ENCODE results near the gene ZNF417.
"Not testable (repeated sequence)": the region's sequence is repeated elsewhere in the genome, so short reads cannot be mapped to it uniquely, and the experiment has no call there.

Gene ZNF417

GRCh38 chr19:57916168-57916995, at the start of gene ZNF417:
Gene ZNF417, minus strand, starts transcription at chr19:57916592. Its CDS starts 181 bp downstream, at chr19:57916411.
- peak; percentile 81 for DNase-seq

DNA sequence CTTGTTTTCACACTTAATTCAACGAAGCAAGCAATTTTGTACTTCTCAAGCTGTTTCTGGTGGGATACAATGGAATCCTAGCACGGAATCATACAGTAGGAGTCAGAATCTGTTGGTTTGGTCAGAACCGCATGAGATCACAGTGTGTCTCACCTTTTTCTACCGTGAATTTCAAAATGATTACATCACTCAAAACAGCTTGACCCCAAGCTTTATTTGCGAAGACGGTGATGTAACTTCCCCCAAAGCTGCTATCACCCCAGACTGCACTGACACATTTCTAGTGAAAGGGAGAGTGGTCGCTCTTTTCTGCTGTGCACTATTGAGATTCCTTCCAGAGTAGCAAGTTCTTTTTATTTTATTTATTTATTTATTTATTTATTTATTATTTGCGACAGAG, 48.4 kb upstream of the ZNF417 start:
- DNase-seq: no peak

GRCh38 chr19:57961785-57962184, 45.4 kb upstream of the ZNF417 start:
- no peak for DNase-seq

DNA sequence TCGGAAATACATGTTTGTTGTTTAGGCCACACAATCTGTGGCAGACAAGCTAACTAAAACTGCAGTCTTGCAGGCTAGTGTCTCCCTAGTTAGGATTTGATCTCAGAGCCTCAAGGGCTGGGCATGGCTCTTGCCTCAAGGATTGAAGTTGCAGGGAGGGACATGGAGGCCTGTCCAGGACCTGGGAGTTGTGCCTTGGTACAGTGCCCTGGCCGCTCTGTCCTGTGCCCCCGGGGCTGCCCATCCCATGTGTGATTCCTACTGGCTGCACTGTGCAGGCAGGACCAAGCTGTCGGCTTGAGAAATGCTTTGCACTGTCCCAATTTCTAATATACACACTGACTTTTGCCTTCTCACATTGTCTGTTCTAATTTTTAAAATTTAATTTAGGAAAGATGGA, 38.6 kb upstream of the ZNF417 start:
- no peak for DNase-seq

DNA sequence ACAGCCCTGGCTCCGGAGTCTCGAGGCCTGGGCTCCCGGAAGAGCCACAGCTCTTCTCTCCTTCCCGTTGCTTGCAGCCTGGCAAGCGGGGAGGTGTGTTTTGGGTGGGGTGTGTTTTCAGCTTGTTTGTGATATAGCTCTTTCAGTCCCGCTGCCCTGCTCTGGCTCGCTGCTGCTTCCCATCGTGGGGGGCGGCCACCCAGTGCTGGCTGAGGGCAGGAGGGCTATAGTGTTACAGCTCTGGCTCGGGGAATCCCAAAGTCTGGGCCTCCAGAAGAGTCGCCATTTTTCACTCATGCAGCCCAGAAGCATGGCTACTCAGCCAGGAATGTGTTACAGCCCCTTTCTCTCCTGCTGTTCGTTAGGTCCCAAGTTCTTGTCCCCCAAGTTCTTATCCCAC, 33.3 kb upstream of the ZNF417 start:
- DNase-seq: no peak

- no peak for DNase-seq
These were observed 32.9 kb upstream of the ZNF417 start for GRCh38 chr19:57949296-57949695.

GRCh38 chr19:57947419-57948134, 31.2 kb upstream of the ZNF417 start, which contains the start of gene ZNF256:
Gene ZNF256, minus strand, starts transcription at chr19:57947706. Its CDS starts 232 bp downstream, at chr19:57947474.
- peak; percentile 91 for DNase-seq

DNA sequence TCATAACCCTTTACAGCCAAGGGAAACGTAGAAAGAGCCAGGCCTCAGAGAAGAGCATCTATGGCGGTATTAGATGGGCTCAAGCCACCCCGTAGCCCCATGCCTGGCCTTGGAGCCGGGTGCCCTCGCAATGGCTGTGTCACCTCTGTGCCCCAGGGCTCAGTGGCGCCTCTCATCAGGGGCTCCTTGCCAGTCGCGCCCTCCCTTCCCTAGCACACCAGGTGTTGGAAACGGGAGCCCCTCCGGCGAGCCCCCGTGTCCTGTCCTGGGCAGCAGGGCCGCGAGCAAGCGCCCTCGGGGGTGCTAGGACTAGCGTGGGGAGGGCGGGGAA, 30.7 kb upstream of the ZNF417 start:
- no peak for DNase-seq

DNA sequence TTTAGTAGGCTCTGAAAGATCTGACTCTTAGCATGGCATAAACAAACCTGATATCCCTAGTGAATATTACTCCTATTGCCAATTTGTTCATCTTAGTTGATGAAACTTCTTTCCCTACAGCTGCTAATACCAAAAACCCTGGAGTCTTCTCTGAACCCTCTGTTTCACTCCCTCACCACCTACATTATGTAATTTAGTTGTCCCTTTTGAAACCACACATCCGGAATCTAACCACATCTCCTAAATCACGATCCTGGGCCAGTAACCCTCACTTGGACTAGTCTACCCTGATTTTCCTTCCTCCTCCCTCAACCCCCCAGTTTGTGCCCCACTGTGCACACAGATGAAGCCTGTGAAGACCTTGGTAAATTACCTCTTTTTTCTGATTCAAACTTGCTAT, 29.9 kb upstream of the ZNF417 start:
- DNase-seq: no peak

DNA sequence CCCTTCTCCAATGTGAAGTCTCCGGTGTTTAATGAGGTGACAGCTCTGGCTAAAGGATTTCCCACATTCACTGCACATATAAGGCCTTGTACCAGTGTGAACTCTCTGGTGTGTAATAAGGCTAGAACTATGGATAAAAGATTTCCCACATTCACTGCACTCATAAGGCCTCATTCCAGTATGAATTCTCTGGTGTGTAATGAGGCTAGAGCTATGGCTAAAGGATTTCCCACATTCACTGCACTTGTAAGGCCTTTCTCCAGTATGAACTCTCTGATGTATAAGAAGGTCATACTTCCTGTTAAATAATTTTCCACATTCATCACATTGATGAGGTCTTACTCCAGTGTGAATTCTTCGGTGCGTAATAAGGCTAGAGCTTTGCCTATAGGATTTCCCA, 25.2 kb upstream of the ZNF417 start:
- no peak for DNase-seq

GRCh38 chr19:57935731-57936130, 19.3 kb upstream of the ZNF417 start:
- DNase-seq: no peak

DNA sequence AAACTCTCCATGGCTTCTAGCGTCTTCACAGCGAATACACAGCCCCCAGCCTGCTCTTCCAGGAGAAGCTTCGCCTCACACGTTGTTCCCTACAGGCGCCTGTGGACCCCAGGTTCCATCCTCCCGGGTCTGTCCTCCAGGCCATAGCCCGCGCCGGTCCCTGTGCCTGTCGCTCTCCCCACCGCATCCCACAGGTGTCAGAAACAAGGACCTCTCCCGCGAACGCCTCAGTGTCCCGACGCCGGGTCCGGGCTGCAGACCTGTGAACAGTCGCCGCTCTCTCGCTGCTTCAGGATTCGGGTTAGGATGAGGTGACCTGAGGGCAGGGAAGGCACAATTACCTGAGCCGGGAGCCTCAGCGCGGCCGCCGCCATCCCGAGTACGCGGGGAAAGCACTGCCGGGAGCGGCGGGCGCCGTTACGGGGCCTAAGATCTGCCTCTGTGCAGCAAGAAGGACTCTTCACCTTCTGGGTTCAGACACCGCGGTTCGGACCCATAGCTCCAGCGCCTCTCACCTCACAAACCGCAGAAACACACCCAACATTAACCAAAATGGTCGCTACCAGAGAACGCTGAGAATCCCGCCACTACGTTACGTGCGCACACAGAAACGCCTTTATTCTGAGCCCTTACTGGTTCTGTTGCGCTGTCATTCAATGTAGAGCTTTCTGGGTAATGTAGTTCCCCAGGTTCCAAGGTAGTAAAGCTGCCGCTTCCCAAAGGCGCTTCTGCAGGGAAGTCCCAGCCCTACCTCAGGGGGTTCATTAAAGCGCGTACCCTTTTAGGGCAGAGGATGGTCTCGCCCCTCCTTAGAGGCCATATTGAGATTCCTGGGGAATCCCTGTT, 18.7 kb upstream of the ZNF417 start, which contains the start of gene ZNF418:
Gene ZNF418, minus strand, starts transcription at position 583 of the 846 bp plus-strand sequence. CDS start 1,580 bp downstream, outside the sequence.
- DNase-seq: peak; percentile 14

- no peak for DNase-seq
These were observed 11.2 kb upstream of the ZNF417 start for GRCh38 chr19:57927587-57927986.

- DNase-seq: no peak
These were observed 1.9 kb downstream of the ZNF417 start for GRCh38 chr19:57914531-57914930.

GRCh38 chr19:57907394-57907793, 9.0 kb downstream of the ZNF417 start:
- no peak for DNase-seq

DNA sequence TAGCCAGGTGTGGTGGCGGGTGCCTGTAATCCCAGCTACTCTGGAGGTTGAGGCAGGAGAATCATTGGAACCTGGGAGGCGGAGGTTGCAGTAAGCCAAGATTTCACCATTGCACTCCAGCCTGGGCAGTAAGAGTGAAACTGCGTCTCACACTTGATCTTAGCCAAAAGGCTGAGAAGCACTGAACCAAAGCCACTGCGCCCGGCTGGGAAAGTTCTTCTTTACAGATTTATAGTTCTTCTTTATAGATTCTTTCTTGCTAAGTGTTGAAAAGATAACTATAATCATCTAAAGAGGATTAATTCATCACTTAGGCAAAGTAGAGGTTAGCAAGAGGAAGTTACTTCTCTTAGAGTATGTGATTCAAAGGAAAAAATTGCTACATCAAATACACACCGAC, 11.1 kb downstream of the ZNF417 start:
- DNase-seq: no peak

DNA sequence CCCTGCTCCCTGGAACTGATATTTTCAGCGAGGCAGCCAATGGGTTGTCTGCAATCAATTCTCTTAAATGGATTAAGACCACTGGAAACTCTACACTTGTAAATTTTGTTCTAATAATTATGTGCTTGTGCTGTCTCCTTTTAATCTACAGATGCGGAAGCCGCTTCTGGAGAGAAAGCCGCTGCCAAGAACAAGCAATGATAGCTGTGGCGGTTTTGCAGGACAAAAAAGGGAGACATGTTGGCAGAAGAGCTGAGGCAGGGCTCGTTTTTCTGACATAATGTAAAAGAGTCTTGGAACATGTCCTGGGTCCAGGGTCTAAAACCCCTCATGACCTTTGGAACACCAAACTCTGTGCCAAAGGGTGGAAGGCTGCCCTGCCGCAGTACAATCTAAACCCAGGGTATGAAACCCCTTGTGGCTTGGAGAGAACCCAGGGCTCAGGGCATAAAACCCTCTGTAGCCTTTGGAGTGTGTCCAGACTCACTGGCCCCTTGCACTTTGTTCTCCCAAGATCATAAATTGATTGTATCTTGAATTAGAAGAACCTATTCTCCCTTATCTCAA, 12.7 kb downstream of the ZNF417 start:
- no peak for DNase-seq

- DNase-seq: no peak
These were observed 16.1 kb downstream of the ZNF417 start for GRCh38 chr19:57900311-57900710.

DNA sequence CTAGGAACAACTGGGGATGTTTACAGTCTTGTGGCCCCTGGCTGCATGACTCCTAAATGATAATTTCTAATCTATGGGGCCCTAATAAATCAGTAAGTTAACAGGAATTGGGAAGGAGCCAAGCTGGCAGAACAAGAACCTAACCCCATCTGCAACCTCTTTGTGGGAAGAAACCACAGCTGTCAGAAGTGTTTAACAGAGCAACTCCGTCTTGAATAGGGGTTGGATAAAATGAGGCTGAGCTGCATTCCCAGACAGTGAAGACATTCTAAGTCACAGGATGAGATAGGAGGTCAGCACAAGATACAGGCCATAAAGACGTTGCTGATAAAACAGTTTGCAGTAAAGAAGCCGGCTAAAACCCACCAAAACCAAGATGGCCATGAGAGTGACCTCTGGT, 25.7 kb downstream of the ZNF417 start:
- not testable (repeated sequence) for DNase-seq

- peak; percentile 82 for DNase-seq
These were observed 27.7 kb downstream of the ZNF417 start, which contains the start of gene ZNF814 for GRCh38 chr19:57888560-57889231. Gene ZNF814, minus strand, starts transcription at chr19:57889037. Its CDS starts 235 bp downstream, at chr19:57888802.

- no peak for DNase-seq
These were observed 28.3 kb downstream of the ZNF417 start for GRCh38 chr19:57888107-57888559.
